Measurements from ENCODE around the gene PYCR2. TPM values are rescaled to one million over a fixed set of nuclear protein-coding genes. Genes with fewer than 3 reads are reported as not detected.
A peak's percentile ranks its signal among the peaks of the same experiment; 100 is the strongest.
"Not testable (repeated sequence)": the region's sequence is repeated elsewhere in the genome, so short reads cannot be mapped to it uniquely, and the experiment has no call there.

The PYCR2 gene
- total RNA-seq, 4 donors from 2014 or later: 33.5 to 52.6 (median 45.6) TPM

DNA sequence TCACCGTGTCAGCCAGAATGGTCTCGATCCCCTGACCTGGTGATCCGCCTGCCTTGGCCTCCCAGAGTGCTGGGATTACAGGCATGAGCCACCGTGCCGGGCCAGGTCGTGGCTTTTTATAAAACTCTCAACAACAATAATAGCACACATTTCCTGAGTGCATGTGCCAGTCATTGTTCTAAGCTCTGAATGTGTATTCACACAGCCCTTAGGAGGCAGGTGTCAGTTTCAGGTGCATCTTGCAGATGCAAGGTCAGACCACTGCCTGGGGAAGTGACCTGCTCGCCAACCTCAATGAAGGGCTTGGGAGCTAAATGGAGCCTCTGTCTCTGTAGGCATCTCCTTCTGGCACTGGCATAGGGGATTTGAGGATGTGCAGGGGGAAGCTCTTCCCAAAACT lies 18.5 kb upstream of the PYCR2 start:
- no peak for DNase-seq (ENCODE audit: low spot score)
- TF ChIP-seq, protein P1, sequence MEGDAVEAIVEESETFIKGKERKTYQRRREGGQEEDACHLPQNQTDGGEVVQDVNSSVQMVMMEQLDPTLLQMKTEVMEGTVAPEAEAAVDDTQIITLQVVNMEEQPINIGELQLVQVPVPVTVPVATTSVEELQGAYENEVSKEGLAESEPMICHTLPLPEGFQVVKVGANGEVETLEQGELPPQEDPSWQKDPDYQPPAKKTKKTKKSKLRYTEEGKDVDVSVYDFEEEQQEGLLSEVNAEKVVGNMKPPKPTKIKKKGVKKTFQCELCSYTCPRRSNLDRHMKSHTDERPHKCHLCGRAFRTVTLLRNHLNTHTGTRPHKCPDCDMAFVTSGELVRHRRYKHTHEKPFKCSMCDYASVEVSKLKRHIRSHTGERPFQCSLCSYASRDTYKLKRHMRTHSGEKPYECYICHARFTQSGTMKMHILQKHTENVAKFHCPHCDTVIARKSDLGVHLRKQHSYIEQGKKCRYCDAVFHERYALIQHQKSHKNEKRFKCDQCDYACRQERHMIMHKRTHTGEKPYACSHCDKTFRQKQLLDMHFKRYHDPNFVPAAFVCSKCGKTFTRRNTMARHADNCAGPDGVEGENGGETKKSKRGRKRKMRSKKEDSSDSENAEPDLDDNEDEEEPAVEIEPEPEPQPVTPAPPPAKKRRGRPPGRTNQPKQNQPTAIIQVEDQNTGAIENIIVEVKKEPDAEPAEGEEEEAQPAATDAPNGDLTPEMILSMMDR (IDR thresholded peaks at IDR 0.05): no peak
- no peak for ATAC-seq (ENCODE audit: low FRiP score)

DNA sequence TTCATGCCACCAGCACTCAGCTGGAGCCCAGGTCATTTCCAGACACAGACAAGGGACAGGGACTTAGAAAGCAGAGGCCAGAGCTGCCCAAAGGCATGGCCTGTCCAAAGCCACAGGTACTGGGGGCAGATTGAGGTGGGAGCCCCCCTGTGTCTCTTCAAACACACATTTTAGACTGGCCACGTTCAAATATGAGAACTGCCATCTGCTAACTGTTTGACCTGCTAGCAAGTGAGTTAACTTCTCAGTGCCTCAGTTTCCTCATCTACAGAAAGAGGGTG lies 17.8 kb upstream of the PYCR2 start:
- TF ChIP-seq, protein P1 (IDR thresholded peaks at IDR 0.05): no peak
- ATAC-seq (ENCODE audit: low FRiP score) (no peak), DNase-seq (ENCODE audit: low spot score) (no peak)

DNA sequence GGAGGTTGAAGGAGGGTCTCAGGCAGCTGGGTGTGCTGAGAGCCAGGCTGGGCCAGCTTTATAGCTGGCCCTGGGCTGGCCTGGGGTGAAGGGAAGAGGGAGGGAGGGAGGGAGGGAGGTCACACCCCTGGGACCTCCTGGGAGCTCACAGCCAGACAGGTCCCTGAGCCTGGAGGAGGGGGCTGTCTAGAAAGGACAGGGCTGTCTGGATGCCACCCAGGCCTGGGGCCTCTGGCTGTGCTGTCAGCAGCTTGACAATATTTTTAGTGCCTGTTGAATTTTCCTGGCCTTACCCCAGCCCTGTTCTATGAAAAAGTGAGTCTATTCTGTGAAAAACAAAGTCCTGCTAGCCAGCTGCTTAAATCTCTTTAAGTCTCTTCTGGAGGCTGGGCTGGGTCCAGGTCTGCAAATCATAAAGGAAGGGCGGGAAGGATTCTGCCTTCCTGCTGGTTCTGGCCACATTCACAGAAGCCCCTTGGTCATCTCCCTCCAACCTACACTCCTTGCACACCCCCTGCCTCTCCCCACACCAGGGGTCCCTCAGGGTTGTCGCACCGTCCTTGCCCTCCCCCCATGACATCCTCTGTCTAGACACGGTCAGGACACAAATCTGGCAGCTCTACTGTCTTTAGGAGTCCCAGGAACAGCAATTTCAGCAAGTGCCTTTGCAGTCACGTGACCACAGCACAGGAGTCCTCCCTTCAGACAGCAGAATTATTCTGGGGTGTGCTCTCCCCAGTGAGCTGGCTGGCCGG lies 17.3 kb upstream of the PYCR2 start, which contains the start of gene LEFTY2:
Gene LEFTY2, minus strand, starts transcription at position 34 of the 755 bp plus-strand sequence. CDS start 80 bp downstream, outside the sequence.
- TF ChIP-seq, protein P1 (IDR thresholded peaks at IDR 0.05): no peak
- ATAC-seq (ENCODE audit: low FRiP score): no peak

DNA sequence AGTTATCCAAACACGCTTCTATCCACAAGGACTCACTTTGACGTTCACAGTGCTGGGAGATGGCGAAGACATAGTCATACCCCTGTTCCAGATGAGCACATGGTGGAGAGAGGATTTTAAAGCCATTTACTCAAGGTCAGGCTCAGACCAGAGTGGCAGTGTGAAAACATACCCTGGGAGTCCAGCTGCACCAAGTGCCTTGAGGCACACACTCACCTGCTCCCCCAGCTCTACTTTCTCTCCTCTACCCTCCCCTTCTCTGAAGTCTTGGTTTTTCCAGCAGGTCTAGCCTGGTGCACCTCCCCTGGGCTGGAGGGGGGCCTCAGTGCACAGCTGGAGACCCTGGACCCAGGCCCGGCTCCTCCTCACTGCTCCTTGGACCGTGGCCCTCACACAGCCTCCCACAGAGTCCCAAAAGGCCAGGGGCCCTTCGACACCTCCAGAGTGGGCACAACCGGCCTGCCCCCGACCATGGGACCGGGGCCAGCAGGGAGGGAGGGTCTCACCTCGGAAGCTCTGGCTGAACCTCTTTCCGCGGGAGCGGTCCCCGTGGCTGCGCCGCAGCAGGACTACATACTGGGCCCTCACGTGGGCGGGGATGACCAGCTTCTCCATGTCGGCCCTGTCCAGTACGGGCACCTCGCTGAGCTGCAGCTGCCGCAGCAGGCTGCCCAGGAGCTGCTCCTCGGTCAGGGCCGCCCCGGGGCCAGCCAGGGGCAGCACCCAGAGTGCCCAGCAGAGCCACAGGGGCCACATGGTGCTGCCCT lies 16.5 kb upstream of the PYCR2 start:
- ATAC-seq (ENCODE audit: low FRiP score) (no peak), DNase-seq (ENCODE audit: low spot score) (no peak)
- TF ChIP-seq, protein P1 (IDR thresholded peaks at IDR 0.05): no peak

More for the DNA sequence above, 17.3 kb upstream of the PYCR2 start, which contains the start of gene LEFTY2:
- no peak for DNase-seq (ENCODE audit: low spot score)

DNA sequence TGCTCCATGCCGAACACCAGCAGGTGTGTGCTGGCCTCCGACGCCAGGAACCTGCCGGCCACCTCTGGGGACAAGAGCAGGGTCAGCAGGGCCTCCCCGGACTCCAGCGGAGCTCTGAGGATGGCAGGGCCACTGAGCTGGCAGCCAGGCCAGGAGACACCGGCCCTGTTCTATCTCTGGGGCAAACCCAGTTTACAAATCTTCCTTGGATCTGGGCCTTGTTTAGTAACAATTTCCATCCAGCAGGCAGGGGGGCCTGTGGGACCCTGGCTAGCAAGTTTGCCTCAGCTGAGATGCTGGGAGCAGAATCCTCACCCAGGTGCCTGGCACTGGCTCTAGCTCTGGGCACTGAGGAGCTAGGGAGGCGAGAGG lies 15.9 kb upstream of the PYCR2 start:
- not testable (repeated sequence) for DNase-seq (ENCODE audit: low spot score)
- peak; percentile 6 for ATAC-seq (ENCODE audit: low FRiP score)

DNA sequence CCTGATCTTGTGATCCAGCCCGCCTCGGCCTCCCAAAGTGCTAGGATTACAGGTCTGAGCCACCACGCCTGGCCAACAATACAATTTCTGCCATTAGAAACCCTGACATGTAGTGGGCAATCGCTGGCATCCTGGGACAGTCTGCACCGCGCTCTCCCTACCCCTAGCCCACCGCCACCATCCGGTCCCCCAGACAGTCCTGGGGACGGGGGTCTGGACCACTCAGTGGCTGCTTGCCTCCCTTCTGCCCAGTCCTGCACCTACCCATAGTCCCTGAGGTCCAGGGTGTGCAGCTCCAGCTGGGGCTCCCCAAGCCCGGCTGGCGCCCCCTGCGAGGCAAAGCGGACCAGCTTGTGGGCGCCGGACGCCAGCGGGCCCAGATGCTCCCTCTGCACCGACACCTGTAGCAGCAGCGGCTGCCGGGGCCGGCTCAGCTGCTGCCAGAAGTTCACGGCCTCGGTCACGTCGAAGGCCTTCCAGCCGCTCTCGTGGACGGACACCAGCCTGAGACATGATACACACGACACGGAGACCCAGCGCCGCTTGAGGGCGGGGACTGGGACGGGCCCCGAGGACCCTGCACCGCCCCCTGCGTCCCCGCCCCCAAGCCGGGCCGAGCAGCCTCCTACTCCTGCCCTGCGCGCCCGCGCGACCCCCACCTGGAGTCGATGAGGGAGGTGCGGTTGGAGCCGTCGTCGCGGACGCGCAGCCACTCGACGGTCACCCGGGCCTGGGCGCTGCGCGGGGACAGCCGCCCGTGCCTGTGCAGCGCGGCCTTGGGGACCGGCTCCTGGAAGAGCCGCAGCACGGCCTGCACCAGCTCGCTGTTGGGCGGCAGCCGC lies 15.3 kb upstream of the PYCR2 start:
- peak; percentile 38 for ATAC-seq (ENCODE audit: low FRiP score)
- DNase-seq (ENCODE audit: low spot score): not testable (repeated sequence)

DNA sequence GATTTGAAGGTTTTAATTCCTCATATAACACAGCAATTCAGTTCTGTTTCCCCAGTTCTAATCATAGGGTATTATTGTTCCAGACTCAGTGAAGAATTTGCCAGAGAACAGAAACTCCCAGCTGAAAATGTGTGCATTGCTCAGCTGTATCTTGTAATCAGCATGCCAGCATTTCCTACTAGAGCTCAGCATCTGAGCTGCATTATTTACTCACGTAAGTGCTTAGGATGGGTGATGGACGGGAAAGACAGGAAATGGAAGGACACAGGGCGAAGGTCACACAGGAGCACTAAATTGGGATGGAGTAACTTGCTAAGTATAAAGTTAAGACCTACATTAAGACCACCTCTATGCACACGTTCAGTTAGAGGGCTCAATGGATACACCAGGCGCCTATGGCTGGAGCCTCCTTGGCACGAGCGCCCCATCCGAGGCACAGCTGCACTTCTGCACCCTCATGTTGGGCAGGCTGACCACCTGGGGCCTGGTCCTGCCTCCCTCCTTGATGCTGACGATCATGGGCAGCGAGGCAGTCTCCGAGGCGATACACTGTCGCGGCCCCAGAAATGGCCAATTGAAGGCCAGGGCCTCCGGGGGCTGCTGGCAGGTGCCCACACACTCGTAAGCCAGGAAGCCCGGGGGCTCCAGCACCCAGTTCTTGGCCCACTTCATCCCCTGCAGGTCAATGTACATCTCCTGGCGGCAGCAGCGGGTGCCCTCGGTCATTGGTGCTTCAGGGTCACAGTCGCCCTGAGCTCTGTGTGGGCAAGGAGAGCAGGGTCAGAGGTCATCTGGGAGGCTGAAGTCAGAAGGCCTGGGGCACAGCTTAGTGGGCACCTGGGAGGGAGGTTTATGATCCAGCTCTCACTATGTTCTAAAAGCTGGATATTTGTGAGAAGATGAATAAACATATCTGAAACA lies 13.3 kb upstream of the PYCR2 start:
- TF ChIP-seq, protein P1 (IDR thresholded peaks at IDR 0.05): no peak
- DNase-seq (ENCODE audit: low spot score): no peak
- no peak for ATAC-seq (ENCODE audit: low FRiP score)

Measured in omental fat pad (tissue), 4 donors.